Measurements from ENCODE around the gene RASEF. TPM values are rescaled to one million over a fixed set of nuclear protein-coding genes. Genes with fewer than 3 reads are reported as not detected.

Gene RASEF
- total RNA-seq, 1 donor from 2014 or later, result 10.9 TPM

DNA sequence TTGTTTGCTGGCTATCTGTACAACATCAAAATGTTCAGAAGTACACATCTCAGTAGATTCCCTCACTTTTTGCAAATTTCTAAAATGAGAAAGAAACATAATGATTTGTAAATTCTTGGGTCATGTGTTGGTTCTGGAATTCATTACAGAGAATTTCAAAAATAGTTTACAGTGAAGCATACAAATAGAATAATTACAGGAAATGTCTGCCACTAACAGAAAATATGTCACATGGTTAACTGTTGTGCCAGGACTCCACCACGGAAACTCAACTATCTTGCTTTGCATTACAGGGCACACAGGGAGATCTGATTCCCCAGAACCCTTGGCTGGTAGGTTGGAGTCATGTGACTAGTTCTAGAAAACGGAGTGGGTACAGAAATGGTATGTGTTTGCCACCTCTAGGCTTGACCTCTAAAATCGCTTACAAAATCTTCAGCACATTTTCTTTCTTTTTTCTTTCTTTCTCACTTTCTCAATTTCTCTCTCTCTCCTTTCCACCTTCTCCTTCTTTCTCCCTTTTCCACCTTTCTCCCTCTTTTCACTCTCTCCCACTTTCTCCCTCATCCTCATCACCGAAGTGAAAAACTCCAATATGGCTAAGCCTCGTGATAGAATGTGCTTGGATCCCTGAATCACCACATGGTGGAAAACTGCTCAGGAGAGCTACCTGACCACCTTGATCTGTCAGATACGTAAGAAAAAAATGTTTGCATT lies 32.4 kb downstream of the RASEF start:
- no peaks in the 10 kb centered on the region for H3K36me3 ChIP-seq
- no peak for ATAC-seq
- no peaks in the 10 kb centered on the region for H3K4me1 ChIP-seq
- no peak overlapping the region for H3K4me3 ChIP-seq
- no peak for DNase-seq
- intact Hi-C loops (cut with DNase I), result no loop called here
- H3K9me3 ChIP-seq, result no peaks in the 10 kb centered on the region
- H3K27ac ChIP-seq, result no peak overlapping the region
- TF ChIP-seq, protein P1, sequence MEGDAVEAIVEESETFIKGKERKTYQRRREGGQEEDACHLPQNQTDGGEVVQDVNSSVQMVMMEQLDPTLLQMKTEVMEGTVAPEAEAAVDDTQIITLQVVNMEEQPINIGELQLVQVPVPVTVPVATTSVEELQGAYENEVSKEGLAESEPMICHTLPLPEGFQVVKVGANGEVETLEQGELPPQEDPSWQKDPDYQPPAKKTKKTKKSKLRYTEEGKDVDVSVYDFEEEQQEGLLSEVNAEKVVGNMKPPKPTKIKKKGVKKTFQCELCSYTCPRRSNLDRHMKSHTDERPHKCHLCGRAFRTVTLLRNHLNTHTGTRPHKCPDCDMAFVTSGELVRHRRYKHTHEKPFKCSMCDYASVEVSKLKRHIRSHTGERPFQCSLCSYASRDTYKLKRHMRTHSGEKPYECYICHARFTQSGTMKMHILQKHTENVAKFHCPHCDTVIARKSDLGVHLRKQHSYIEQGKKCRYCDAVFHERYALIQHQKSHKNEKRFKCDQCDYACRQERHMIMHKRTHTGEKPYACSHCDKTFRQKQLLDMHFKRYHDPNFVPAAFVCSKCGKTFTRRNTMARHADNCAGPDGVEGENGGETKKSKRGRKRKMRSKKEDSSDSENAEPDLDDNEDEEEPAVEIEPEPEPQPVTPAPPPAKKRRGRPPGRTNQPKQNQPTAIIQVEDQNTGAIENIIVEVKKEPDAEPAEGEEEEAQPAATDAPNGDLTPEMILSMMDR (IDR thresholded peaks at IDR 0.05), result no peak
- no peaks in the 10 kb centered on the region for H3K27me3 ChIP-seq

DNA sequence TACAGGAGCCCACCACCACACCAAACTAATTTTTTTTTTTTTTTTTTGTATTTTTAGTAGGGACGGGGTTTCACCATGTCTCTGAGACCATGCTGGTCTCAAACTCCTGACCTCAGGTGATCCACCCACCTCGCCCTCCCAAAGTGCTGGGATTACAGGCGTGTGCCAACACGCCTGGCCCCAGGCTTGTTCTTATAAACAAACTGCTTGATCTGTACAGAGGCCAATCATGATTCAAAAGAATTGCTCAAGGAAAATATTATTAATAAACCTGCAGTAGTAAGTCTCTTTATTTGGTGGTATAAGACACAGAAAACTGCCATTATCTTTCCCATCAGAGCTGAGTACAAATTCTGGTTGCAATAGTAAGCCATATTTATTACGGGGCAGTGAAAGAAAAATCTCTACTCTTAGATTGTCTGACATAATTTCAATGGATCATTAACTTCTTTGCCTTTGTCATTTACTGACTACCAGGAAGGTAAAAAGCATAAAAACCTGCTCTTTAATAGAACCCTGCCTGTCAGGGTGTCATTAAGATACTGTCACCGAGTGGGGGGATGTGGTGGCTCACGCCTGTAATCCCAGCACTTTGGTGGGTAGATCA lies 33.3 kb downstream of the RASEF start:
- H3K36me3 ChIP-seq, result no peaks in the 10 kb centered on the region
- no peak overlapping the region for H3K4me3 ChIP-seq
- DNase-seq, result no peak
- ATAC-seq, result no peak
- intact Hi-C loops (cut with DNase I), result no loop called here
- TF ChIP-seq, protein P1 (IDR thresholded peaks at IDR 0.05), result no peak
- no peak overlapping the region for H3K27ac ChIP-seq
- H3K9me3 ChIP-seq, result no peaks in the 10 kb centered on the region
- H3K4me1 ChIP-seq, result no peaks in the 10 kb centered on the region
- H3K27me3 ChIP-seq, result no peaks in the 10 kb centered on the region

DNA sequence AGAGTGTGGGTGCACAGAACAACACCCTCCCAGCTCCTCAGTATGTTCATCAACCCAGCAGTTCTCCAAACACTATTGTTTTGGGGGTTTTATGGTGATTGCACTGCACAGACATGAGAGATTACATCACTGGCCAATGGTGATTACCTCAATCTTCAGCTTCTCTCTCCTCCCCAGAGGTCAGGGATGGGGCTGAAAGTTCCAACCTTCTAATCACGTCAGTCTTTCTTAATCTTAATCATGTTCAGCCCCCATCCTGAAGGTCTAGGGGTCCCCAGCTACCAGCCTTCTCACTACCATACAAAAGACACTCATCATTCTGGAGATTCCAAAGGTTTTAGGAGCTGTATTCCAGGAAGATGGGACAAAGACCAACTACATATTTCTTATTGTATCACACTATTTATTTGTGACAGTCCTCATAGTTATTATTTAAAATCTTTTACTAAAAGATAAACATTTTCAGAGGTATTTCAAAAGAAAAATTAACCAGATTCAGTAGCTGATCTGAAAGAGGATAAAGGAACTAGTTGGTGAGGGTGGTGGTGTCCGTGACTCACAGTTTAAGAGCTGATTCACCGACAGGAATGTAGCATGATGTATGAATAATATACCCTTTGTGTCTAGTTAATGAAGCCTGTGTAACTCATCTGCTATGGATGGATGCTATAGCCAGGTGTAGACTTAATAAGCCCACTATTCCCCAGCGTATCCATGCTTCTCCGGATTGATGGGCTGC lies 35.6 kb downstream of the RASEF start:
- DNase-seq (no peak), ATAC-seq (no peak)
- Histone ChIP-seq H3K4me3 (no peak overlapping the region), H3K27ac (no peak overlapping the region), H3K36me3 (no peaks in the 10 kb centered on the region), H3K9me3 (no peaks in the 10 kb centered on the region), H3K4me1 (no peaks in the 10 kb centered on the region), H3K27me3 (no peaks in the 10 kb centered on the region)
- TF ChIP-seq, protein P1 (IDR thresholded peaks at IDR 0.05), result no peak
- intact Hi-C loops (cut with DNase I), result no loop called here

DNA sequence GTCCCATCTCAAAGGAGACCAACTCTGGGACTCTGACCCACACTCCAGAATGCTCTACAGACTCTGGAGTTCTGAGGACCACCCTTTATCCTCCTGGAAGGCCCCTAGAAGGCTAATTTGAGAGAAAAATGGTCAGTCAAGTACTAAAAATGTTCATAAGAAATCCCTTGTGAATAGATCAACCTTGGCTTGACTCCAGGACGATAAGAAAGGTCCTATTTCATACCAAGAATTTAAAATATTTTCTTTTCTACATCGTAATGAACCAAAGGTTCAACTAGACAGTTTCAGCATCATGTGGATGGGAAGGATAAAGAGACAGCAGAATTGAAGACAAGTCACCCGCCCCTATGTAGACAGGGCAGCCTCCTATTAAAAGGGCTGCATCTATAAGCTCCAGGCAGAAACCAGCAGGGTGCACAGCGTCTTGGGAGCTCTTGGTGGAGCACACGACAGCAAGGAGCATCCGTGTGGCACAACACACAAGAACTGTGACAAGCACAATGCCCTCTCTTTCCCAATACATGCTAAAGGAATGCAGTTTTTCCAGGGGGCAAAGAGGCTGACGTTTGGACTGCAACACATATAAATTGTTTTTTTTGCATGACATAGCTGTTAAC lies 38.3 kb downstream of the RASEF start:
- ATAC-seq, result no peak
- TF ChIP-seq, protein P1 (IDR thresholded peaks at IDR 0.05), result no peak
- DNase-seq, result no peak
- H3K36me3 ChIP-seq, result no peaks in the 10 kb centered on the region
- no peak overlapping the region for H3K27ac ChIP-seq
- no peak overlapping the region for H3K4me3 ChIP-seq
- intact Hi-C loops (cut with DNase I), result no loop called here
- no peaks in the 10 kb centered on the region for H3K9me3 ChIP-seq
- H3K4me1 ChIP-seq, result no peaks in the 10 kb centered on the region
- no peaks in the 10 kb centered on the region for H3K27me3 ChIP-seq

DNA sequence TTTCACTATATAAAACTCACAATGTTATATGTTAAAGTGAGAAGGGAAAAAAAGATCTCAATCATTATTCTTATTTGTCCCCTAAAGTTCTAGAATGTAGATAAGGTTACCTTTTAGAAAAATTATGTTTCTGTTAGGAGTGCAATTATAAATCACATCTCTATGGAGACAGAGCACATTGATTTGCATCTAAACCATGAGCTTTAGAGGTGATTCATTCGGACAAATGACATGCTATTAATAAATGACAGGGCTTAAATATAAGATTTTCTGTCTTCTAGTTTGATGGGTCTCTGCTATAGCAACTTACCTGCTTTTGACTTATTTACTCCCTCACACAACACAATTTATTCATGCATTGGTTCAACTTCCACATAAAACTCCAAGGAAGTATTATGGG lies 39.8 kb downstream of the RASEF start:
- ATAC-seq, result no peak
- H3K27me3 ChIP-seq, result no peaks in the 10 kb centered on the region
- TF ChIP-seq, protein P1 (IDR thresholded peaks at IDR 0.05), result no peak

More for the DNA sequence above, 39.8 kb downstream of the RASEF start:
- Histone ChIP-seq H3K36me3 (no peaks in the 10 kb centered on the region), H3K9me3 (no peaks in the 10 kb centered on the region), H3K4me1 (no peaks in the 10 kb centered on the region), H3K4me3 (no peak overlapping the region), H3K27ac (no peak overlapping the region)
- DNase-seq, result no peak
- intact Hi-C loops (cut with DNase I), result no loop called here
